ENCODE measurements around the gene ZNF132.
"Not testable (repeated sequence)": the region's sequence is repeated elsewhere in the genome, so short reads cannot be mapped to it uniquely, and the experiment has no call there.

ZNF132 gene

GRCh38 chr19:58474291-58474996, 34.5 kb upstream of the ZNF132 start:
- TF ChIP-seq CTCF (IDR thresholded peaks at IDR 0.05; ENCODE audit: insufficient read depth, low read depth, low read length, missing control alignments) = no peak
- no peak overlapping the region for H3K4me3 ChIP-seq (ENCODE audit: low read length)
- DNase-seq (ENCODE audit: low read depth) = no peak

GRCh38 chr19:58473775-58474174, 33.8 kb upstream of the ZNF132 start:
- TF ChIP-seq CTCF (IDR thresholded peaks at IDR 0.05; ENCODE audit: insufficient read depth, low read depth, low read length, missing control alignments) = no peak
- no peak overlapping the region for H3K4me3 ChIP-seq (ENCODE audit: low read length)
- DNase-seq (ENCODE audit: low read depth) = no peak

GRCh38 chr19:58471736-58472135, 31.8 kb upstream of the ZNF132 start:
- DNase-seq (ENCODE audit: low read depth) = no peak
- H3K4me3 ChIP-seq (ENCODE audit: low read length) = no peak overlapping the region
- no peak for TF ChIP-seq CTCF (IDR thresholded peaks at IDR 0.05; ENCODE audit: insufficient read depth, low read depth, low read length, missing control alignments)

- H3K4me3 ChIP-seq (ENCODE audit: low read length); DNase-seq (ENCODE audit: low read depth): not testable (repeated sequence)
Measured at GRCh38 chr19:58470837-58471543, 31.0 kb upstream of the ZNF132 start.

GRCh38 chr19:58469241-58470013, 29.5 kb upstream of the ZNF132 start:
- no peak for TF ChIP-seq CTCF (IDR thresholded peaks at IDR 0.05; ENCODE audit: insufficient read depth, low read depth, low read length, missing control alignments)

GRCh38 chr19:58468216-58468839, 28.4 kb upstream of the ZNF132 start:
- peak overlapping the region; percentile 27 for H3K4me3 ChIP-seq (ENCODE audit: low read length)
- DNase-seq (ENCODE audit: low read depth) = peak; percentile 58
- TF ChIP-seq CTCF (IDR thresholded peaks at IDR 0.05; ENCODE audit: insufficient read depth, low read depth, low read length, missing control alignments) = peak; percentile 2

More at GRCh38 chr19:58469241-58470013, 29.5 kb upstream of the ZNF132 start:
- no peak overlapping the region for H3K4me3 ChIP-seq (ENCODE audit: low read length)
- no peak for DNase-seq (ENCODE audit: low read depth)
